H54 (cell line): ENCODE results near the gene CXXC1.
A peak's percentile ranks its signal among the peaks of the same experiment; 100 is the strongest.
"Not testable (repeated sequence)": the region's sequence is repeated elsewhere in the genome, so short reads cannot be mapped to it uniquely, and the experiment has no call there.

Experiments used
- DNase-seq: peaks from one replicate; pipeline ENCODE4 v3.0.0; 2011; ENCODE audit warnings: low spot score, mixed read lengths; ENCODE audit not compliant: insufficient read length
- FAIRE-seq: peaks from 3 replicates; lab custom pipeline; 2011; peaks lifted over from hg19 to GRCh38; lab: Jason Lieb, UNC
- POLR2A ChIP-seq: IDR thresholded peaks from 2 replicates; pipeline ENCODE4 v1.6.1; 2011; ENCODE audit warnings: low read depth, mild to moderate bottlenecking, low read length

Gene CXXC1

GRCh38 chr18:50274941-50275340 is 12.6 kb downstream of the CXXC1 start:
- no peak for FAIRE-seq
- no peak for TF ChIP-seq POLR2A
- DNase-seq, result no peak

- DNase-seq (no peak), FAIRE-seq (no peak)
Measured at GRCh38 chr18:50274044-50274442, 13.4 kb downstream of the CXXC1 start.

GRCh38 chr18:50273203-50274043 is 14.1 kb downstream of the CXXC1 start:
- TF ChIP-seq POLR2A, result no peak
- DNase-seq (no peak), FAIRE-seq (no peak)

More at GRCh38 chr18:50274044-50274442, 13.4 kb downstream of the CXXC1 start:
- no peak for TF ChIP-seq POLR2A

GRCh38 chr18:50272568-50272967 is 14.9 kb downstream of the CXXC1 start:
- DNase-seq, result no peak
- TF ChIP-seq POLR2A, result no peak
- FAIRE-seq, result no peak

GRCh38 chr18:50268022-50268747 is 19.3 kb downstream of the CXXC1 start:
- DNase-seq, result no peak
- TF ChIP-seq POLR2A, result no peak
- no peak for FAIRE-seq

- FAIRE-seq, result no peak
- DNase-seq, result peak; percentile 82
- TF ChIP-seq POLR2A, result no peak
Measured at GRCh38 chr18:50266248-50266704, 21.2 kb downstream of the CXXC1 start, which contains the start of gene CFAP53. Gene CFAP53 (minus strand): TSS chr18:50266495. CDS start chr18:50266404, 91 bp downstream.

GRCh38 chr18:50262977-50263376 is 24.5 kb downstream of the CXXC1 start:
- no peak for TF ChIP-seq POLR2A
- DNase-seq (no peak), FAIRE-seq (no peak)

- DNase-seq, result no peak
- FAIRE-seq, result no peak
- no peak for TF ChIP-seq POLR2A
Measured at GRCh38 chr18:50250935-50251334, 36.6 kb downstream of the CXXC1 start.

GRCh38 chr18:50249576-50249975 is 37.9 kb downstream of the CXXC1 start:
- FAIRE-seq, result no peak
- no peak for DNase-seq
- no peak for TF ChIP-seq POLR2A

- no peak for TF ChIP-seq POLR2A
- DNase-seq, result no peak
- FAIRE-seq, result no peak
Measured at GRCh38 chr18:50247561-50247960, 39.9 kb downstream of the CXXC1 start.

GRCh38 chr18:50241768-50242167 is 45.7 kb downstream of the CXXC1 start:
- not testable (repeated sequence) for FAIRE-seq, DNase-seq

GRCh38 chr18:50240080-50240563 is 47.4 kb downstream of the CXXC1 start:
- TF ChIP-seq POLR2A, result no peak
- DNase-seq, result no peak
- no peak for FAIRE-seq

- DNase-seq (no peak), FAIRE-seq (no peak)
- no peak for TF ChIP-seq POLR2A
Measured at GRCh38 chr18:50232419-50232818, 55.1 kb downstream of the CXXC1 start.
